Muscle of arm (tissue), 12 donors: ENCODE data around the gene NATD1. TPM values are rescaled to one million over a fixed set of nuclear protein-coding genes. Genes with fewer than 3 reads are reported as not detected.
"Not testable (repeated sequence)": the region's sequence is repeated elsewhere in the genome, so short reads cannot be mapped to it uniquely, and the experiment has no call there.

Source experiments
- DNase-seq: peaks from one replicate; pipeline ENCODE4 v3.0.0-alpha.2; 2013
- polyA plus RNA-seq, 12 donors: library from polyadenylated mRNA; unstranded; fragments of 120-200 nt; gene quantifications; one replicate each; pipeline ENCODE4 v1.2.1, GENCODE V29; 2013; ENCODE audit not compliant: insufficient read length in 12 of 12

The NATD1 gene
- polyA plus RNA-seq, 12 donors = 9.9 to 26.2 (median 13.0) TPM; not detected in 1

- no peak for DNase-seq
Observed at GRCh38 chr17:21196126-21196525, 57.1 kb downstream of the NATD1 start.

- DNase-seq = peak; percentile 83
Observed at GRCh38 chr17:21194703-21195102, 58.5 kb downstream of the NATD1 start.

GRCh38 chr17:21194226-21194625 lies 59.0 kb downstream of the NATD1 start:
- peak; percentile 36 for DNase-seq

GRCh38 chr17:21193031-21193430 lies 60.2 kb downstream of the NATD1 start:
- DNase-seq = no peak

- not testable (repeated sequence) for DNase-seq
Observed at GRCh38 chr17:21192414-21192813, 60.8 kb downstream of the NATD1 start.

GRCh38 chr17:21191698-21192097 lies 61.5 kb downstream of the NATD1 start:
- no peak for DNase-seq

GRCh38 chr17:21190078-21190477 lies 63.1 kb downstream of the NATD1 start:
- DNase-seq = no peak

- DNase-seq = no peak
Observed at GRCh38 chr17:21189361-21189760, 63.8 kb downstream of the NATD1 start.

Other genes starting within 250 kb of the NATD1 start
- gene USP22, start 210.4 kb downstream of the NATD1 start, polyA plus RNA-seq = 100 to 1,000 TPM; 152 to 223 (median 172) TPM
- gene DHRS7B, start 126.4 kb downstream of the NATD1 start, polyA plus RNA-seq = 10 to 100 TPM in 11 of 12 donors, not detected in 1; 18.0 to 35.3 (median 25.6) TPM
- gene TMEM11, start 39.2 kb downstream of the NATD1 start, polyA plus RNA-seq = 10 to 100 TPM in 11 of 12 donors, not detected in 1; 22.8 to 36.8 (median 26.1) TPM
- 10 to 100 TPM in 11 of 12 donors, not detected in 1; 18.1 to 34.2 (median 22.7) TPM for gene MAP2K3, start 31.3 kb upstream of the NATD1 start, polyA plus RNA-seq
- 10 to 100 TPM in 4 of 12 donors, 1 to 10 TPM in 7, not detected in 1; 2.6 to 20.1 (median 8.9) TPM for gene KCNJ12, start 122.9 kb upstream of the NATD1 start, polyA plus RNA-seq